PFSK-1 (cell line): ENCODE measurements around the gene CALML6.

ENCODE experiments used
- FOXP2 ChIP-seq: optimal IDR thresholded peaks from 2 replicates; pipeline ENCODE3; 2011; ENCODE audit warnings: borderline replicate concordance, control low read depth, inconsistent platforms; ENCODE audit not compliant: insufficient read depth; ENCODE audit errors: extremely low read length, extremely low read depth
- POLR2AphosphoS5 ChIP-seq: IDR thresholded peaks from 2 replicates; pipeline ENCODE4 v1.6.1; 2012; ENCODE audit warnings: low read depth, mild to moderate bottlenecking, control low read depth, low read length, moderate library complexity
- REST ChIP-seq, 2 experiments: IDR thresholded peaks; 2 replicates each; pipeline versions ENCODE4 v1.6.1 to v1.8.0; 2011 to 2012; ENCODE audit warnings: low read depth in 2 of 2, low read length in 2 of 2, control low read depth in 1 of 2, inconsistent platforms in 1 of 2, mild to moderate bottlenecking in 1 of 2, moderate library complexity in 1 of 2; ENCODE audit not compliant: insufficient read depth in 1 of 2
- SIN3A ChIP-seq: IDR thresholded peaks from 2 replicates; pipeline ENCODE4 v1.6.1; 2012; ENCODE audit warnings: mild to moderate bottlenecking, low read length, moderate library complexity, borderline replicate concordance; ENCODE audit not compliant: insufficient read depth
- TAF1 ChIP-seq: IDR thresholded peaks from 2 replicates; pipeline ENCODE4 v1.6.1; 2012; ENCODE audit warnings: low read length, control low read depth, borderline replicate concordance; ENCODE audit not compliant: insufficient read depth

GRCh38 chr1:1874901-1875300 is 40.2 kb upstream of the CALML6 start:
- no peak for TF ChIP-seq POLR2AphosphoS5
- no peak for TF ChIP-seq TAF1
- TF ChIP-seq REST (IDR thresholded peaks at IDR 0.05; ENCODE audit: insufficient read depth in 1 of 2, low read depth in 2 of 2, low read length in 2 of 2), result no peak
- TF ChIP-seq SIN3A, result no peak
- TF ChIP-seq FOXP2, result no peak
